SK-N-SH treated with all-trans-retinoic acid at 6 μM for 48 hours (cell line): ENCODE measurements around the gene SLX4IP.

Experiments used
- ARNTL ChIP-seq: fragments of 450-650 bp; formaldehyde crosslinking; IDR thresholded peaks from 2 replicates; pipeline ENCODE4 v1.5.0; 2020; ENCODE audit warnings: low read depth, mild to moderate bottlenecking, moderate library complexity, borderline replicate concordance
- GLIS3 ChIP-seq: fragments of 250-450 bp; sonication (Bioruptor Pico); IDR thresholded peaks from 2 replicates; pipeline ENCODE4 v1.5.0; 2020; ENCODE audit warnings: mild to moderate bottlenecking, moderate library complexity
- ZFP3 ChIP-seq: fragments of 250-450 bp; sonication (Bioruptor Pico); IDR thresholded peaks from 2 replicates; pipeline ENCODE4 v1.5.0; 2020; ENCODE audit warnings: mild to moderate bottlenecking, moderate library complexity
- TF ChIP-seq, protein P1 (sequence below): fragments of 250-450 bp; sonication (Bioruptor Pico); IDR thresholded peaks from 2 replicates; pipeline ENCODE4 v1.5.1; 2020; ENCODE audit warnings: low read depth, mild to moderate bottlenecking, moderate library complexity

DNA sequence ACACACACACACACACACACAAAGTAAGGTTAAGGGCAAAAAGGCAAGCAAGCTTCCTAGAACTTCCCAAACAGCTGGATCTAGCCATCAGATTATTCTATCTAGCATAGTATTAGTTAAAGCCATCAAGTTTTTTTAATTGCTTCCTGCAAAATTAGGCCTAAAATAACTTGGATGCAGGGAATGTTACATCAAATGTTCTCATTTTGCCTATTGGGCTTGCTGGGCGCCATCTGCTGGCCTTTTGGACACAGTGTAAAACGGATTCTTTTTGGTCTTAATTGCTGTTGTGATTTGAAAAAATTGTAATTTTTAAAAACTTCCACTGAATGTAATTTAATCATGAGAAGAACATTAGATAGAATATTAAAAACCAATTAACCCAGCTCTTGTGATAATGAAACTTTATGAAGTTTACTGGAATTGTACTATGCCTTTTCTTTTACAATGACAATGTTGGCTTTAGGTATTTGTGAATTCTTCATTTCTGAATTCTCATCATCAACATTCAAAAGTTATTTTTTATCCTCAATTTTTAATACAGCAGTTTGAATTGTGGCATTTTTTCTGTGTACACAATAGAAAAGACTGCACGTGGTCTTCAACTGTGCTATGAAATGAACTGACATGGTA is 7.9 kb upstream of the SLX4IP start:
- TF ChIP-seq, protein P1, sequence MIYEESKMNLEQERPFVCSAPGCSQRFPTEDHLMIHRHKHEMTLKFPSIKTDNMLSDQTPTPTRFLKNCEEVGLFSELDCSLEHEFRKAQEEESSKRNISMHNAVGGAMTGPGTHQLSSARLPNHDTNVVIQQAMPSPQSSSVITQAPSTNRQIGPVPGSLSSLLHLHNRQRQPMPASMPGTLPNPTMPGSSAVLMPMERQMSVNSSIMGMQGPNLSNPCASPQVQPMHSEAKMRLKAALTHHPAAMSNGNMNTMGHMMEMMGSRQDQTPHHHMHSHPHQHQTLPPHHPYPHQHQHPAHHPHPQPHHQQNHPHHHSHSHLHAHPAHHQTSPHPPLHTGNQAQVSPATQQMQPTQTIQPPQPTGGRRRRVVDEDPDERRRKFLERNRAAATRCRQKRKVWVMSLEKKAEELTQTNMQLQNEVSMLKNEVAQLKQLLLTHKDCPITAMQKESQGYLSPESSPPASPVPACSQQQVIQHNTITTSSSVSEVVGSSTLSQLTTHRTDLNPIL (CRISPR knock-in tag), result no peak
- no peak for TF ChIP-seq GLIS3 (CRISPR knock-in tag)
- no peak for TF ChIP-seq ZFP3 (CRISPR knock-in tag)
- TF ChIP-seq ARNTL (CRISPR knock-in tag), result no peak
